ENCODE results near the gene TRIM47. TPM values are rescaled to one million over a fixed set of nuclear protein-coding genes. Genes with fewer than 3 reads are reported as not detected.
A peak's percentile ranks its signal among the peaks of the same experiment; 100 is the strongest.

TRIM47 gene
- total and polyA plus RNA-seq, 2 of the 13 experiments (the other 11 are each of a cell fraction or from before 2014, with no cell fraction given): 33.5 to 82.0 TPM

DNA sequence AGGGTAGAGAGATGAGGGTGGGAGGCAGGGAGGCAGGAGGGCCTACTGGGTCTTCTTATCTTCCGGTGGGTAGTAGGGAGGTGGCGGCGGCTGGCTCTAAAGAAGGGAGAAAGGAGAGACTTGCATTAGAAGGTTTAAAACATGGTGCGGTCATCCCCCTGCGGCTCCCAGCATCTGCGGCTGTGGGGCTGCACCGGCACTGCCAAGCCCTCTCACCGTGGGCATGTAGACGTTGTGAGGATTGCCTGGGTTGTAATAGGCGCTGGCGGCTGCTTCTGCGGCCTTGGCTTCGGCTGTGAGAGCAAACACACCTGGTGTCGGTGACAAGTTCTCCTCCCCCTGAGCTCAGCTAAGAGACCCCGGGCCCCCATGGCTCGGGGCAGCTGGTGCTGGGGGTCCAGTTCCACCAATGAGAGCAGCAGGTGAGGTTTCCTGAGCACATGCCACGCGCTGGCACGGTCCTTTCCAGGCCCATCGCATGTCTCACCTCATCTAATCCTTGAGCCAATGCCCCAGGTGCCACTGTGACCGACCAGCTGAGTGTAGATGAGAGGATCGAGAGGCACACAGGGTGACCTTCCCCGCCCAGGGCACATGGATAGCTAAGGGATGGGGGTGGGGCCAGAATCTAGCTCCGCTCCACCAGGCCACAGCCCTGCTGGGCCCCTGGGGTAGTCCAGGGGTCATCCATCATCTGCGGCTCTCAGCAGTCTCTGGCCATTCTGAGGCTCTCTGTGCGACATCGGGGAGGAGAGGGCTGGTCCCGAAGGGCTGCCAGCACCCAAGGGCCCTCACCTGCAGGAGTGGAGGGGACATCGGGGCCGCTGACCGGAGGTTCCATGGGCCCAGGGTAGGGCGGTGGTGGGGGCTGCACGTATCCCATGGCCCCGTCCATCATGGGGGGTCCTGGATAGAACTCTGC lies 31.4 kb downstream of the TRIM47 start (continued):
- TF ChIP-seq, protein P1, sequence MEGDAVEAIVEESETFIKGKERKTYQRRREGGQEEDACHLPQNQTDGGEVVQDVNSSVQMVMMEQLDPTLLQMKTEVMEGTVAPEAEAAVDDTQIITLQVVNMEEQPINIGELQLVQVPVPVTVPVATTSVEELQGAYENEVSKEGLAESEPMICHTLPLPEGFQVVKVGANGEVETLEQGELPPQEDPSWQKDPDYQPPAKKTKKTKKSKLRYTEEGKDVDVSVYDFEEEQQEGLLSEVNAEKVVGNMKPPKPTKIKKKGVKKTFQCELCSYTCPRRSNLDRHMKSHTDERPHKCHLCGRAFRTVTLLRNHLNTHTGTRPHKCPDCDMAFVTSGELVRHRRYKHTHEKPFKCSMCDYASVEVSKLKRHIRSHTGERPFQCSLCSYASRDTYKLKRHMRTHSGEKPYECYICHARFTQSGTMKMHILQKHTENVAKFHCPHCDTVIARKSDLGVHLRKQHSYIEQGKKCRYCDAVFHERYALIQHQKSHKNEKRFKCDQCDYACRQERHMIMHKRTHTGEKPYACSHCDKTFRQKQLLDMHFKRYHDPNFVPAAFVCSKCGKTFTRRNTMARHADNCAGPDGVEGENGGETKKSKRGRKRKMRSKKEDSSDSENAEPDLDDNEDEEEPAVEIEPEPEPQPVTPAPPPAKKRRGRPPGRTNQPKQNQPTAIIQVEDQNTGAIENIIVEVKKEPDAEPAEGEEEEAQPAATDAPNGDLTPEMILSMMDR (CRISPR knock-in tag; IDR thresholded peaks at IDR 0.05): peak; percentile 27; the same call in 1 of the 2 replicates
- no peak for TF ChIP-seq ZNF670 (CRISPR knock-in tag; IDR thresholded peaks at IDR 0.05; ENCODE audit: borderline replicate concordance)
- TF ChIP-seq ZNF567 (CRISPR knock-in tag; IDR thresholded peaks at IDR 0.05; ENCODE audit: borderline replicate concordance): no peak
- peak; percentile 90 for TF ChIP-seq HNF4G (IDR thresholded peaks at IDR 0.05; ENCODE audit: borderline replicate concordance, low read depth, low read length)
- TF ChIP-seq HNF4G (CRISPR knock-in tag; IDR thresholded peaks at IDR 0.05; ENCODE audit: borderline replicate concordance, low read depth): peak; percentile 63; the same call in 1 of the 2 replicates
- peak; percentile 94 for TF ChIP-seq ZNF556 (CRISPR knock-in tag; IDR thresholded peaks at IDR 0.05; ENCODE audit: borderline replicate concordance)
- no peak for TF ChIP-seq GTF2F1 (IDR thresholded peaks at IDR 0.05; ENCODE audit: low read length)
- TF ChIP-seq MED13 (CRISPR knock-in tag; IDR thresholded peaks at IDR 0.05): peak; percentile 89
- no peak; the same call in 1 of the 2 replicates for TF ChIP-seq HOXA7 (CRISPR knock-in tag; IDR thresholded peaks at IDR 0.05)
- TF ChIP-seq DR1 (CRISPR knock-in tag; IDR thresholded peaks at IDR 0.05): peak; percentile 60
- no peak; the same call in 1 of the 2 replicates for TF ChIP-seq JUN (CRISPR knock-in tag; IDR thresholded peaks at IDR 0.05)
- TF ChIP-seq BORCS8-MEF2B (CRISPR knock-in tag; IDR thresholded peaks at IDR 0.05): peak; percentile 97
- no peak for TF ChIP-seq RORA (CRISPR knock-in tag; IDR thresholded peaks at IDR 0.05)
- TF ChIP-seq, protein P2, sequence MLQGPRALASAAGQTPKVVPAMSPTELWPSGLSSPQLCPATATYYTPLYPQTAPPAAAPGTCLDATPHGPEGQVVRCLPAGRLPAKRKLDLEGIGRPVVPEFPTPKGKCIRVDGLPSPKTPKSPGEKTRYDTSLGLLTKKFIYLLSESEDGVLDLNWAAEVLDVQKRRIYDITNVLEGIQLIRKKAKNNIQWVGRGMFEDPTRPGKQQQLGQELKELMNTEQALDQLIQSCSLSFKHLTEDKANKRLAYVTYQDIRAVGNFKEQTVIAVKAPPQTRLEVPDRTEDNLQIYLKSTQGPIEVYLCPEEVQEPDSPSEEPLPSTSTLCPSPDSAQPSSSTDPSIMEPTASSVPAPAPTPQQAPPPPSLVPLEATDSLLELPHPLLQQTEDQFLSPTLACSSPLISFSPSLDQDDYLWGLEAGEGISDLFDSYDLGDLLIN (CRISPR knock-in tag; IDR thresholded peaks at IDR 0.05; ENCODE audit: borderline replicate concordance): 0 out of 2 replicates have a peak, but pooled peaks have one; percentile 68
- peak; percentile 99 for TF ChIP-seq HNRNPL (IDR thresholded peaks at IDR 0.05; ENCODE audit: low read depth, low read length)
- peak; percentile 89; the same call in 1 of the 2 replicates for TF ChIP-seq KDM6A (CRISPR knock-in tag; IDR thresholded peaks at IDR 0.05; ENCODE audit: low read depth)
- TF ChIP-seq, protein P3, sequence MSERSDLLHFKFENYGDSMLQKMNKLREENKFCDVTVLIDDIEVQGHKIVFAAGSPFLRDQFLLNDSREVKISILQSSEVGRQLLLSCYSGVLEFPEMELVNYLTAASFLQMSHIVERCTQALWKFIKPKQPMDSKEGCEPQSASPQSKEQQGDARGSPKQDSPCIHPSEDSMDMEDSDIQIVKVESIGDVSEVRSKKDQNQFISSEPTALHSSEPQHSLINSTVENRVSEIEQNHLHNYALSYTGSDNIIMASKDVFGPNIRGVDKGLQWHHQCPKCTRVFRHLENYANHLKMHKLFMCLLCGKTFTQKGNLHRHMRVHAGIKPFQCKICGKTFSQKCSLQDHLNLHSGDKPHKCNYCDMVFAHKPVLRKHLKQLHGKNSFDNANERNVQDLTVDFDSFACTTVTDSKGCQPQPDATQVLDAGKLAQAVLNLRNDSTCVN (CRISPR knock-in tag; IDR thresholded peaks at IDR 0.05; ENCODE audit: borderline replicate concordance): peak; percentile 75
- TF ChIP-seq NAIF1 (CRISPR knock-in tag; IDR thresholded peaks at IDR 0.05; ENCODE audit: borderline replicate concordance): no peak
- TF ChIP-seq CREB1 (IDR thresholded peaks at IDR 0.05): no peak
- no peak for TF ChIP-seq CREB1 (CRISPR knock-in tag; IDR thresholded peaks at IDR 0.05)
- TF ChIP-seq, protein P4, sequence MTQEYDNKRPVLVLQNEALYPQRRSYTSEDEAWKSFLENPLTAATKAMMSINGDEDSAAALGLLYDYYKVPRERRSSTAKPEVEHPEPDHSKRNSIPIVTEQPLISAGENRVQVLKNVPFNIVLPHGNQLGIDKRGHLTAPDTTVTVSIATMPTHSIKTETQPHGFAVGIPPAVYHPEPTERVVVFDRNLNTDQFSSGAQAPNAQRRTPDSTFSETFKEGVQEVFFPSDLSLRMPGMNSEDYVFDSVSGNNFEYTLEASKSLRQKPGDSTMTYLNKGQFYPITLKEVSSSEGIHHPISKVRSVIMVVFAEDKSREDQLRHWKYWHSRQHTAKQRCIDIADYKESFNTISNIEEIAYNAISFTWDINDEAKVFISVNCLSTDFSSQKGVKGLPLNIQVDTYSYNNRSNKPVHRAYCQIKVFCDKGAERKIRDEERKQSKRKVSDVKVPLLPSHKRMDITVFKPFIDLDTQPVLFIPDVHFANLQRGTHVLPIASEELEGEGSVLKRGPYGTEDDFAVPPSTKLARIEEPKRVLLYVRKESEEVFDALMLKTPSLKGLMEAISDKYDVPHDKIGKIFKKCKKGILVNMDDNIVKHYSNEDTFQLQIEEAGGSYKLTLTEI (CRISPR knock-in tag; conservative IDR thresholded peaks at IDR 0.05): no peak
- TF ChIP-seq ZNF496 (CRISPR knock-in tag; IDR thresholded peaks at IDR 0.05; ENCODE audit: insufficient replicate concordance): no peak
- TF ChIP-seq ETV6 (CRISPR knock-in tag; conservative IDR thresholded peaks at IDR 0.05): peak; percentile 71; the same call in 1 of the 2 replicates

All from HepG2 (cell line).